Dermis blood vessel endothelial cell (primary cell): ENCODE data around the gene FGFR2. TPM values are rescaled to one million over a fixed set of nuclear protein-coding genes. Genes with fewer than 3 reads are reported as not detected.

Experiments used
- DNase-seq: peaks from one replicate; pipeline ENCODE4 v3.0.0; 2010
- total RNA-seq: library from RNA; depleted of rRNA; stranded (reverse); fragments of >200 nt; gene quantifications from 2 replicates; pipeline ENCODE4 v1.2.3, GENCODE V29; 2014

FGFR2 gene
- total RNA-seq, 1 donor from 2014 or later = 1.7 TPM

GRCh38 chr10:121484816-121485215 lies 113.4 kb downstream of the FGFR2 start:
- no peak for DNase-seq

- DNase-seq = no peak
Observed at GRCh38 chr10:121484401-121484800, 113.8 kb downstream of the FGFR2 start.

DNA sequence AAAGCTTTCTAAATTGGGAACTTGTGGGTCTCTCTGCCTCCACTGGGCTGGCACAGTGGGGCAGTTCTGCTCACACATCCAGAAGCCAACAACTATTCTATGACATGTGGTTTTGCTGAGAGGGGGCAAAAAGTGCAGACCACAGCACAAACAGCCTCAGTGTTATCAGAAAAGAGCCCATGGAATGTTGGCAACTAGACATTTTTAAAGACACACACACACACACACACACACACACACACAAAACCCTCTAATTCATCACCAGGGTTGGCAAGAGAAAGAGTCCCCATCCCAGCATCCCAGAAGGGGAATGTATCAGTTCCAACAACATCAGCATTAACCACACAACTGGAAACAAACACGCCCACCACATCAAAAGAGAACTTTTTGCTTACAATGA lies 117.1 kb downstream of the FGFR2 start:
- DNase-seq = no peak

- DNase-seq = no peak
Observed at GRCh38 chr10:121478556-121478955, 119.7 kb downstream of the FGFR2 start.

GRCh38 chr10:121469797-121470606 lies 128.2 kb downstream of the FGFR2 start:
- DNase-seq = no peak

DNA sequence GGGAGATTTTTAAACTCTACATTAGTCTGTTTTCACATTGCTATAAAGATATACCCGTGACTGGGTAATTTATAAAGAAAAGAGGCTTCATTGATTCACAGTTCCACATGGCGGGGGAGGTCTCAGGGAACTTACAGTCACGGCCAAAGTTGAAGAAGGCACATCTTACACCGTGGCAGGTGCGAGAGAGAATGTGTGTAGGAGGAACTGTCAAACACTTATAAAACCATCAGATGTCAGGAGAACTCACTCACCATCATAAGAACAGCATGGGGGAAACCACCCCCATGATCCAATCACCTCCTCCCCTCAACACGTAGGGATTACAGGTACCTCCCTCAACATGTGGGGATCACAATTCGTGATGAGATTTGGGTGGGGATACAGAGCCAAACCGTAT lies 129.5 kb downstream of the FGFR2 start:
- no peak for DNase-seq

DNA sequence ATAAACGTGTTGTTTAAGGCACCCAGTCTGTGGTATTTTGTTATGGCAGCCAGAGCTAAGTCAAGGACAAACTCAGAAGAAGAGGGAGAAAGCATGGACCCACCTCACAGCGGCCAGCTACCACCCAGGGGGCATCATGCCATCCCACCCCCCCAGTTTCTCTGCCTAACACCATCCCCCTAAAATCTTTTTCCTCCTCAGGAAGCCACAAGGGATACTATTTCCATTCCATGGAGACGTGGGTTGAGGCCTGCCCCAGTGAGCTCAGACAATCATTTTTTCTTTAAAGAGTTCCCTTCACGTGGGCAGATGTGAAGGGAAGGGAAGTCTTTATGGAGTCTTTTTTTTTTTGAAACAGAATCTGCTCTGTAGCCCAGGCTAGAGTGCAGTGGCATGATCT lies 131.8 kb downstream of the FGFR2 start:
- DNase-seq = no peak

DNA sequence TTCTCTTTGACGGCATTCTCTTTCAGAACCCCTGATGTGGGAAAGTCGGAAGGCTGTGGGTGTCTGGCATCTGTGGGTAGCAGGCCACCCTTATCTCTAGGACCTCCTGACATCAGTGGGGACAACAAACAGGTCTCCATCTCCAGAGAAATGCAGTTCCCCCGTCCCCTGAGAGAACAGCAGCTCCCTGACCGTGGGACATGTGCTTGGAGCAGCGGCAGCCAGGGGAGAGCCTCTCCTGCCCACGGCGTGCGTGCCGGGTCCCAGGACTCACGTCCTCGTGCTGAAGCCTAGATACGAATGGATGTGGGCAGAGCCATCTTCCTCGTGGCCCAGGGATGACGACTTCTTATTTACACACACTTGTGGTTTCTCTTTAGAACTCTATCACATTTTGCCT lies 133.0 kb downstream of the FGFR2 start:
- DNase-seq = no peak

DNA sequence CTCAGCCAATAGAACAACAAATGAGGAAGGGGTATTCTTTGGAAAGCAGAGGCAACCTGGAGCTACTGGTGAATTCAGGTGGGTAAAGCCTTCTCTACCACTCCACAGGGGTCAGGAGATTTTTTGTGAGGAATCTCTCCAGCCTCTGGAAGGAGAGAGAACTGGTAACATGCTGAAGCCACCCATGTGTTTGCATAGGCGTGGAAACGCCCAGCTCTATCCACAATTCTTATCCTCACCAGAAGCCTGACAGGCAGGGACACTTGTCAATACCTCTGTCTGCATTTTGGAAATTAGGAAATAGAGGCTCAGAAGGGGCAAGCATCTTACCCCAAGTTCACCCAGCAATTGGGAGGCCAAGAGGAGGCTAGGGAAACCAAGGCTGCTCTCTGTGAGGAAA lies 133.7 kb downstream of the FGFR2 start:
- DNase-seq = no peak

GRCh38 chr10:121462955-121463354 lies 135.3 kb downstream of the FGFR2 start:
- no peak for DNase-seq

- DNase-seq = no peak
Observed at GRCh38 chr10:121462281-121462680, 136.0 kb downstream of the FGFR2 start.

GRCh38 chr10:121461307-121461706 lies 136.9 kb downstream of the FGFR2 start:
- DNase-seq = no peak

DNA sequence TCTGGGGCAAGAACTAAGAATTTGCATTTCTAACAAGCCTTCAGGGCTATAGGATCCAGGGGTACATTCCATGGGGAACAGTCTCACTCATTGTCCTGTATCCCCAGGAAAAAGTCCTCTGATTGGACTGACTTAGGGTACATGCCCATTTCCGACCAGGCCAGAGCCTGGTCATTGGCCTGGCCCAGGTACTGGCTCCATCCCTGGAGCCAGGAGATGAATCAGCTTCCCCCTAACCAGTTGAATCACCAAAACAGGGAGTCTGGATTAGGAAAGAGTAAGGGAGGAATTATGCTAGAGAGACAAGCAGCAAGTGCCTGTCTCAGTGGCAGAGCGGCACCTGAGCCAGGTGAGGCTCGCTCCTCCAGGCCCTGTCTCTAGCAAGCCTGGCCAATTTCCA lies 137.5 kb downstream of the FGFR2 start:
- no peak for DNase-seq

- no peak for DNase-seq
Observed at GRCh38 chr10:121459622-121460453, 138.4 kb downstream of the FGFR2 start.

DNA sequence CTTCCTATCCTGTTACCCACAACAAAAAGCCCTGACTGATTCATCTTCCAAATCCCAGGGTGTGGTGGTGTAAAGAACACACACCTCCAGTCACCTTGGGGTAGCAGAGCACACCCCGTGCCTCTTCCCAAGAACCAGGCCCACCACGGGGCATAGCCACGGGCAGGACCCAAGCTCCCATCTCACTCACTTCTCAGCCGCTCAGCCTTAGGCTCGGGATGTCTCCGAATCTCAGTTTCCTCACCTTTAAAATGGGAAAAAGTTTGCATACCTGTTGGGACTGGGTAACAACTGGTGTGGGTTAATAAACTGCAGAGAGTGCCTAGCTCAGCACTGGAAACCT lies 139.0 kb downstream of the FGFR2 start:
- DNase-seq = no peak

- DNase-seq = no peak
Observed at GRCh38 chr10:121457729-121458128, 140.5 kb downstream of the FGFR2 start.

DNA sequence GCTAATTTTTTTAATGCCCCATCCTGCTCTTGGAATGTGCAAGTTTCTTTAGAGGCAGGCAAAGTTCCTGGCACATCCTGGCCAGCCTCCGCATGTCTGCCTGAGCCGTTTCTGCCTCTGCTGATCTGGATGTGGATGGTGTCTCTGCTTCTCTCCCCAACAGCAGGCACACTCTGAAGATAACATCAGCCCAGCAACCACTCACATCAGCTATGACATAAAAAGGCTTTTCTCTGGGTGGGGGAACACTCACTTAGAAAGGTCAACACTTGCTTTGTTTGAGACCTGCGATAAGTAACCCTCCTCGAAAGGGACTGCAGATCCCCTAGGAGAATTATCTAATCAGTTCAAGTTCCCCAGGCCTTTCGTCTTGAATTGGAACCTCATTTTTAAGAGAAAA lies 142.9 kb downstream of the FGFR2 start:
- no peak for DNase-seq

DNA sequence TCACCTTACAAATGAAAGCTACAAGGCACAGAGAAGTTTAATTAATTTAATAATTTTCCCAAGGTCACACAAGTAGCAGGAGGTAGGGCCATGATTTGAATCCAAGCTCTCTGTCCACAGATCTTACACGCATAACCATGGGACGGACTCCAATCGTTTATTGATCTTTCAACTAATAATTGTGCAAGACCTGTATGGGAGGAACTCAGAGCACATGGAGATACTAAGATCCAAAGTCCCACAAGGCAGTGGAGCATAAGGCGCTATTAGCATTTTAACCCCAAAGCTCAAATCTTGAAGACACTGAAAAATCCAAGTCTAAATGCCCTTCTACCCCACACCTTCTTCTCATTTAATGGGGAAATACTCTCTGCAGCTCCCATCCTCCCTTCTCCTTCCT lies 143.5 kb downstream of the FGFR2 start:
- DNase-seq = no peak

GRCh38 chr10:121453160-121453559 lies 145.1 kb downstream of the FGFR2 start:
- no peak for DNase-seq

- no peak for DNase-seq
Observed at GRCh38 chr10:121452581-121452980, 145.7 kb downstream of the FGFR2 start.

- no peak for DNase-seq
Observed at GRCh38 chr10:121450247-121450646, 148.0 kb downstream of the FGFR2 start.

- DNase-seq = no peak
Observed at GRCh38 chr10:121449482-121449924, 148.7 kb downstream of the FGFR2 start.

DNA sequence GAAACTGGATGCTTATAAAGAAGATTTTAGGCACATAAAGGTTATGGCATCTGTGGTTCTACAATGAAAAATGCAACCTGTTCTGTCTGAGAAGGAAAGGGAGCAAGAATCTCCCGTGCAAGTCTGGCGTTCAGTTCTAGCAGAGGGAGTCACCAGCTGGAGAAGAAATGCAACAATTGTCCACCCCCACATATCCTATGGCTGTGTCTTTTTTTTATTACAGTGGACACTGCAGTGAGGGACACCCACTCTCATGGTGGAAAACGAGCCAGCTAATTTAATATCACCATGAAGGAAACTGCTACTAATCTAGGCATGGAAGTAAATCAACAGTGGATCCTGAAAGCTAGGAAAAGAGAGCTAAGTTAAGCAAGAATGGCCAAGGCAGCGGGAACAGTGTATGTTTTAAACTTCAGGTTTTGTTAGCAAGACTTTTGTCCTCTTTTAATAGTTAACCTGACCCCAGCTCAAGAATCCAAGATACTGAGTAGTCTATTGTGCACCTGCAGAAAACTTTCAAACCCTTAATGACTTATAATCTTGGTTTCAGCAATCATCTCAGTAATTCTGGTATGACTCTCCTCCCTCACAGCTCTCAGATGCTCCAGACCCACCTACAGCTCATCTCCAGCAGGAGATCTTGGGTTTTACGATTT lies 149.3 kb downstream of the FGFR2 start:
- DNase-seq = no peak
